ENCODE data around the gene KLK2.

KLK2 gene

DNA sequence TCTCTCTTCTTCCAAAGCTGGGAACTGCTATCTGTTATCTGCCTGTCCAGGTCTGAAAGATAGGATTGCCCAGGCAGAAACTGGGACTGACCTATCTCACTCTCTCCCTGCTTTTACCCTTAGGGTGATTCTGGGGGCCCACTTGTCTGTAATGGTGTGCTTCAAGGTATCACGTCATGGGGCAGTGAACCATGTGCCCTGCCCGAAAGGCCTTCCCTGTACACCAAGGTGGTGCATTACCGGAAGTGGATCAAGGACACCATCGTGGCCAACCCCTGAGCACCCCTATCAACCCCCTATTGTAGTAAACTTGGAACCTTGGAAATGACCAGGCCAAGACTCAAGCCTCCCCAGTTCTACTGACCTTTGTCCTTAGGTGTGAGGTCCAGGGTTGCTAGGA is 13.4 kb upstream of the KLK2 start:
- no peak overlapping the region for H4K8ac ChIP-seq (ENCODE audit: low read length)
- H2AK5ac ChIP-seq (ENCODE audit: low read length, severe bottlenecking): no peak overlapping the region
- H2BK120ac ChIP-seq (ENCODE audit: low read depth, low read length): no peak overlapping the region
- WGBS: 36% methylated on average over 4 of the region's 4 CpGs
- H3K14ac ChIP-seq (ENCODE audit: low read length in 2 of 2): no peak overlapping the region
- no peak overlapping the region for H2AFZ ChIP-seq (ENCODE audit: low read depth, low read length)
- no peak overlapping the region for H3K4me2 ChIP-seq (ENCODE audit: low read length, poor library complexity, severe bottlenecking)
- H3K27ac ChIP-seq (ENCODE audit: low read length, poor library complexity, severe bottlenecking): no peak overlapping the region
- peaks cover 0 to 58% of the 10 kb centered on the region in 2 experiments for H3K27me3 ChIP-seq (ENCODE audit: control insufficient read depth in 1 of 2, insufficient read depth in 1 of 2, low read length in 2 of 2)
- no peak for DNase-seq
- H3K4me3 ChIP-seq (ENCODE audit: insufficient read depth in 1 of 2, low read depth in 1 of 2, low read length in 2 of 2): no peak overlapping the region
- H4K91ac ChIP-seq (ENCODE audit: low read length): no peak overlapping the region
- H3K36me3 ChIP-seq (ENCODE audit: control insufficient read depth in 1 of 2, insufficient read depth in 2 of 2, low read depth in 1 of 2, low read length in 2 of 2): no peaks in the 10 kb centered on the region
- no peaks in the 10 kb centered on the region for H3K79me1 ChIP-seq (replicated peaks; ENCODE audit: low read length, poor library complexity, severe bottlenecking)
- no peak overlapping the region for H3K23ac ChIP-seq (ENCODE audit: low read length in 2 of 2)
- no peak overlapping the region for H2BK15ac ChIP-seq (ENCODE audit: low read depth, poor library complexity, severe bottlenecking)
- no peak overlapping the region for H2BK5ac ChIP-seq (ENCODE audit: low read depth, low read length, poor library complexity, severe bottlenecking)
- no peak overlapping the region for H2BK12ac ChIP-seq (ENCODE audit: low read length in 2 of 2)
- H3K4me1 ChIP-seq (ENCODE audit: control insufficient read depth, insufficient read depth, low read depth, low read length): no peaks in the 10 kb centered on the region
- H3K4ac ChIP-seq (ENCODE audit: low read depth in 1 of 2, low read length in 2 of 2): no peak overlapping the region
- H3K9ac ChIP-seq (ENCODE audit: low read length): no peak overlapping the region
- no peak overlapping the region for H3K18ac ChIP-seq (ENCODE audit: low read depth in 1 of 2, low read length in 2 of 2)
- peaks cover 3% of the 10 kb centered on the region for H3K9me3 ChIP-seq (ENCODE audit: control insufficient read depth, low read length)

GRCh38 chr19:50861010-50861409 is 12.2 kb upstream of the KLK2 start:
- no peak for DNase-seq
- Histone ChIP-seq H3K4ac (ENCODE audit: low read depth in 1 of 2, low read length in 2 of 2) (no peak overlapping the region), H3K4me2 (ENCODE audit: low read length, poor library complexity, severe bottlenecking) (no peak overlapping the region), H2BK15ac (ENCODE audit: low read depth, poor library complexity, severe bottlenecking) (no peak overlapping the region), H3K27me3 (ENCODE audit: control insufficient read depth in 1 of 2, insufficient read depth in 1 of 2, low read length in 2 of 2) (peaks cover 0 to 49% of the 10 kb centered on the region in 2 experiments), H2BK12ac (ENCODE audit: low read length in 2 of 2) (no peak overlapping the region), H3K4me3 (ENCODE audit: insufficient read depth in 1 of 2, low read depth in 1 of 2, low read length in 2 of 2) (no peak overlapping the region), H2BK5ac (ENCODE audit: low read depth, low read length, poor library complexity, severe bottlenecking) (no peak overlapping the region), H3K9ac (ENCODE audit: low read length) (no peak overlapping the region), H2AFZ (ENCODE audit: low read depth, low read length) (no peak overlapping the region), H2AK5ac (ENCODE audit: low read length, severe bottlenecking) (no peak overlapping the region), H3K27ac (ENCODE audit: low read length, poor library complexity, severe bottlenecking) (no peak overlapping the region), H3K79me1 (replicated peaks; ENCODE audit: low read length, poor library complexity, severe bottlenecking) (no peaks in the 10 kb centered on the region), H3K14ac (ENCODE audit: low read length in 2 of 2) (no peak overlapping the region), H3K23ac (ENCODE audit: low read length in 2 of 2) (no peak overlapping the region), H3K18ac (ENCODE audit: low read depth in 1 of 2, low read length in 2 of 2) (no peak overlapping the region), H4K8ac (ENCODE audit: low read length) (no peak overlapping the region), H3K4me1 (ENCODE audit: control insufficient read depth, insufficient read depth, low read depth, low read length) (no peaks in the 10 kb centered on the region), H3K9me3 (ENCODE audit: control insufficient read depth, low read length) (peaks cover 3% of the 10 kb centered on the region), H3K36me3 (ENCODE audit: control insufficient read depth in 1 of 2, insufficient read depth in 2 of 2, low read depth in 1 of 2, low read length in 2 of 2) (no peaks in the 10 kb centered on the region), H4K91ac (ENCODE audit: low read length) (no peak overlapping the region), H2BK120ac (ENCODE audit: low read depth, low read length) (no peak overlapping the region)
- 52% methylated on average over 5 of the region's 5 CpGs for WGBS

GRCh38 chr19:50861496-50862286 is 11.5 kb upstream of the KLK2 start:
- no peak overlapping the region for H2BK5ac ChIP-seq (ENCODE audit: low read depth, low read length, poor library complexity, severe bottlenecking)
- H3K4ac ChIP-seq (ENCODE audit: low read depth in 1 of 2, low read length in 2 of 2): no peak overlapping the region
- 76% methylated on average over 6 of the region's 7 CpGs for WGBS

GRCh38 chr19:50869479-50869878 is 3.8 kb upstream of the KLK2 start:
- H4K91ac ChIP-seq (ENCODE audit: low read length): no peak overlapping the region
- H3K4ac ChIP-seq (ENCODE audit: low read depth in 1 of 2, low read length in 2 of 2): no peak overlapping the region
- H2BK12ac ChIP-seq (ENCODE audit: low read length in 2 of 2): no peak overlapping the region
- H2AK5ac ChIP-seq (ENCODE audit: low read length, severe bottlenecking): no peak overlapping the region
- no peak overlapping the region for H3K4me2 ChIP-seq (ENCODE audit: low read length, poor library complexity, severe bottlenecking)
- H3K4me1 ChIP-seq (ENCODE audit: control insufficient read depth, insufficient read depth, low read depth, low read length): no peaks in the 10 kb centered on the region
- peaks cover 0 to 65% of the 10 kb centered on the region in 2 experiments for H3K27me3 ChIP-seq (ENCODE audit: control insufficient read depth in 1 of 2, insufficient read depth in 1 of 2, low read length in 2 of 2)
- H3K14ac ChIP-seq (ENCODE audit: low read length in 2 of 2): no peak overlapping the region
- H3K23ac ChIP-seq (ENCODE audit: low read length in 2 of 2): no peak overlapping the region
- no peaks in the 10 kb centered on the region for H3K9me3 ChIP-seq (ENCODE audit: control insufficient read depth, low read length)
- H3K18ac ChIP-seq (ENCODE audit: low read depth in 1 of 2, low read length in 2 of 2): no peak overlapping the region
- no peak overlapping the region for H4K8ac ChIP-seq (ENCODE audit: low read length)
- 79% methylated on average over 2 of the region's 4 CpGs for WGBS
- no peak overlapping the region for H3K9ac ChIP-seq (ENCODE audit: low read length)
- no peak overlapping the region for H2BK5ac ChIP-seq (ENCODE audit: low read depth, low read length, poor library complexity, severe bottlenecking)
- no peak for DNase-seq
- no peaks in the 10 kb centered on the region for H3K36me3 ChIP-seq (ENCODE audit: control insufficient read depth in 1 of 2, insufficient read depth in 2 of 2, low read depth in 1 of 2, low read length in 2 of 2)
- H2BK15ac ChIP-seq (ENCODE audit: low read depth, poor library complexity, severe bottlenecking): no peak overlapping the region
- H2AFZ ChIP-seq (ENCODE audit: low read depth, low read length): no peak overlapping the region
- H3K4me3 ChIP-seq (ENCODE audit: insufficient read depth in 1 of 2, low read depth in 1 of 2, low read length in 2 of 2): no peak overlapping the region
- no peak overlapping the region for H2BK120ac ChIP-seq (ENCODE audit: low read depth, low read length)
- H3K79me1 ChIP-seq (replicated peaks; ENCODE audit: low read length, poor library complexity, severe bottlenecking): no peaks in the 10 kb centered on the region
- no peak overlapping the region for H3K27ac ChIP-seq (ENCODE audit: low read length, poor library complexity, severe bottlenecking)

More at GRCh38 chr19:50861496-50862286, 11.5 kb upstream of the KLK2 start:
- Histone ChIP-seq H3K27me3 (ENCODE audit: control insufficient read depth in 1 of 2, insufficient read depth in 1 of 2, low read length in 2 of 2) (peaks cover 0 to 47% of the 10 kb centered on the region in 2 experiments), H4K8ac (ENCODE audit: low read length) (no peak overlapping the region), H3K79me1 (replicated peaks; ENCODE audit: low read length, poor library complexity, severe bottlenecking) (no peaks in the 10 kb centered on the region), H3K18ac (ENCODE audit: low read depth in 1 of 2, low read length in 2 of 2) (no peak overlapping the region), H3K4me1 (ENCODE audit: control insufficient read depth, insufficient read depth, low read depth, low read length) (no peaks in the 10 kb centered on the region), H2AK5ac (ENCODE audit: low read length, severe bottlenecking) (no peak overlapping the region), H2BK12ac (ENCODE audit: low read length in 2 of 2) (no peak overlapping the region), H3K4me3 (ENCODE audit: insufficient read depth in 1 of 2, low read depth in 1 of 2, low read length in 2 of 2) (no peak overlapping the region), H3K9me3 (ENCODE audit: control insufficient read depth, low read length) (peaks cover 3% of the 10 kb centered on the region), H3K9ac (ENCODE audit: low read length) (no peak overlapping the region), H3K23ac (ENCODE audit: low read length in 2 of 2) (no peak overlapping the region), H3K36me3 (ENCODE audit: control insufficient read depth in 1 of 2, insufficient read depth in 2 of 2, low read depth in 1 of 2, low read length in 2 of 2) (no peaks in the 10 kb centered on the region), H4K91ac (ENCODE audit: low read length) (no peak overlapping the region), H2BK15ac (ENCODE audit: low read depth, poor library complexity, severe bottlenecking) (no peak overlapping the region), H3K27ac (ENCODE audit: low read length, poor library complexity, severe bottlenecking) (no peak overlapping the region), H3K4me2 (ENCODE audit: low read length, poor library complexity, severe bottlenecking) (no peak overlapping the region), H2BK120ac (ENCODE audit: low read depth, low read length) (no peak overlapping the region), H2AFZ (ENCODE audit: low read depth, low read length) (no peak overlapping the region), H3K14ac (ENCODE audit: low read length in 2 of 2) (no peak overlapping the region)
- DNase-seq: no peak
